Fibroblast of mammary gland (primary cell): Measurements from ENCODE around the gene NR2F2.

Source experiments
- DNase-seq: peaks from one replicate; pipeline ENCODE4 v3.0.0-alpha.2; 2010; ENCODE audit warnings: low read depth
- H3K4me3 ChIP-seq: 2 replicates; pipeline ENCODE4 v1.5.1; 2011; ENCODE audit warnings: low read depth, mild to moderate bottlenecking, low read length, moderate library complexity; ENCODE audit not compliant: control insufficient read depth
- TF ChIP-seq, protein P1 (sequence below): conservative IDR thresholded peaks from 2 replicates; pipeline ENCODE4 v1.5.1; 2011; ENCODE audit warnings: low read depth, low read length, inconsistent platforms; ENCODE audit not compliant: control insufficient read depth, insufficient read depth

NR2F2 gene

DNA sequence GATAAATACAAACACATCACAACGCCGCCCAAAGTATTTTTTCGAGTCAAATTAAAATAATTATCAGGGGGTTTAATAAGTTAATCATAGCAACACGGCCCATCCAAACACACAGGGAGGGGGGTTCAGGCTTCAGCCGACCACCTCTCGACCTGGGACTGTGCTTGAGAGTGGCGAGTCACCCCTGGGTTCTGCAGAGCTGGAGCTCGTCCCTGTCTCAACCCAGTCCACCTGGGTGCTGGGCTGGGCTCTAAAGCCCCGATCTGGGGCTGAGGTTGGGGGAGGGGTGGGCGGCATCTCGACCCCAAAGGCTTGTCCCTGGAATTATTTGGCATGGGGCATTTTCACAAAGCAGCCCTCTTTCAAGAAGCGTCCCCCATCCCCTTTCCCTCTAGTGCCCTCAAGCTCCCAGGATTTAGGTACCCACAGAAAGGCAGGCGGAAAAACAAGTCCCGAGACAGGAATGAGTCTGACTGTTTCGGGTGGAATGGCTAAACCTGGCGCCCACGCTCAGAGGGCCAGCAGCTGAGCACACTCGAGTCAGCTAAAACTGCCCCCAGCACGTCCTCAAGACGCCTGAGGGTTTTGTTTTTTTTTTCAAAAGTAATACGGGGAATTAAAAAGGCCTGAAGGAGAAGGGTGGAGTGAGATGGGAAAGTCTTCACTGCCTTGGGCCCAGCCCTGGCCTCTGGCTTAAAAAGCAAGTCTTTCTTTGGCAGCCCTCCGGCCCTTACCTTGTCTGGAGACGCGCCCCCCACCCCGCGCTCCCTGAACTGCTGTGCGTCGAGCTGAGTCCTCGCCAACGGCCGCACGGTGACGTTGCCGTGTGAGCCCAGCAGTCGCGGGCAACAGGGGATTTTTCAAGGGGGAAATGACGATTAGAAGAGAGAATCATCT lies 32.5 kb downstream of the NR2F2 start:
- no peak for DNase-seq
- TF ChIP-seq, protein P1, sequence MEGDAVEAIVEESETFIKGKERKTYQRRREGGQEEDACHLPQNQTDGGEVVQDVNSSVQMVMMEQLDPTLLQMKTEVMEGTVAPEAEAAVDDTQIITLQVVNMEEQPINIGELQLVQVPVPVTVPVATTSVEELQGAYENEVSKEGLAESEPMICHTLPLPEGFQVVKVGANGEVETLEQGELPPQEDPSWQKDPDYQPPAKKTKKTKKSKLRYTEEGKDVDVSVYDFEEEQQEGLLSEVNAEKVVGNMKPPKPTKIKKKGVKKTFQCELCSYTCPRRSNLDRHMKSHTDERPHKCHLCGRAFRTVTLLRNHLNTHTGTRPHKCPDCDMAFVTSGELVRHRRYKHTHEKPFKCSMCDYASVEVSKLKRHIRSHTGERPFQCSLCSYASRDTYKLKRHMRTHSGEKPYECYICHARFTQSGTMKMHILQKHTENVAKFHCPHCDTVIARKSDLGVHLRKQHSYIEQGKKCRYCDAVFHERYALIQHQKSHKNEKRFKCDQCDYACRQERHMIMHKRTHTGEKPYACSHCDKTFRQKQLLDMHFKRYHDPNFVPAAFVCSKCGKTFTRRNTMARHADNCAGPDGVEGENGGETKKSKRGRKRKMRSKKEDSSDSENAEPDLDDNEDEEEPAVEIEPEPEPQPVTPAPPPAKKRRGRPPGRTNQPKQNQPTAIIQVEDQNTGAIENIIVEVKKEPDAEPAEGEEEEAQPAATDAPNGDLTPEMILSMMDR, result no peak
- H3K4me3 ChIP-seq, result no peak overlapping the region

DNA sequence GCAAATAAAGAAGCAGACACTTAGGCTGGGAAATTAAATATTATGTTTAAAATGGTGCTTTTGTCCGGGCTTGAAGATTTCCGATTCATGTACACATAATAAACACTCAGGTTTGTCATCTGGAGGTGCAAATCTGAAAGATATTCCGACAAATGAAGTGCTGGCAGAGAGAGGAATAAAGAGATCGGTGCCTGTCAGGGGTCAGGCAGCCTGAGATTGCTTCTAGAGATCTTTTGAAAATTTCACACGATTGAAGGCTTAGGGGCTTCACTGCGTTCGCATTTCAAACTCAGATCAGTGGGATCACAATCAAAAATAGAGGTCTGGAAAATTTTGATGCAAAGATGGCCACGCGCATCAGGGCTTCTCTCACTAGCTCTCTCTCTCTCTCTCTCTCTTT lies 33.2 kb downstream of the NR2F2 start:
- DNase-seq, result no peak
- TF ChIP-seq, protein P1, result no peak
- no peak overlapping the region for H3K4me3 ChIP-seq

DNA sequence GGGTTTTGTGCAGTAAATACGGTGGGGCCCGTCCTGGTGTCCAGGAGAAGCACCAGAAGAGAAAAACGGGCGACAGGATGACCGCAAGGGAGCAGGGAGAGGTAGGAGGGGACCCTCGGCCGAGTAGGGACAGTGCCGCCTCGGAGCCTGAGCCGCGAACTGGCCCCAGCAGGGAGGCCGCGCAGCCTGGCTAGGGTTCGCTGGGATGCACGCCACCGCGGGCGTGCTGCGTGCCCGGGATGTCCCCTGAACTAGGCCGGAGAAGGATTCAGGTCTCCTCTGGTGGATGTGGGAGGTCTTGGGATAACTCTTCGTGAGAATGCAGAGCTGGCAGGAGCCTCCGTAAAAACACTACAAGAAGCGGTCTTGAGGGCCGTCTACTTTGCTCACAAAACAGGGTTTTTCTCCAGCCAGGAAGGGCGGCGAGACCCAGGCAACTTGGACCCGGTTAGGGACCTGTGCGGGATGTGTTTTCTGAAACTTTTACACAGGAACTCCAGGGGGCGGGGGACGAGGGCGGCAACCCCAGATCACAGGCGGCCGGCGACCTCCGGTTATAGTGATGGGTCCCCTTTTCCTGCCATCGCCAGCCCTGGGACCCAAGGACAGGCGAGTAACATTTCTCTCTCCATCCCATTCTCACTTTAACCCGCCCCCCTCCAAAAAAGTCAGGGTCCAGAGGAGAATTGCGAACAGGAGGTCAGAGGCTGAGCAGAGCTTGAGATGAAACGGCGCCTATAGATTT lies 35.5 kb downstream of the NR2F2 start:
- H3K4me3 ChIP-seq, result no peak overlapping the region
- DNase-seq, result no peak
- TF ChIP-seq, protein P1, result no peak

DNA sequence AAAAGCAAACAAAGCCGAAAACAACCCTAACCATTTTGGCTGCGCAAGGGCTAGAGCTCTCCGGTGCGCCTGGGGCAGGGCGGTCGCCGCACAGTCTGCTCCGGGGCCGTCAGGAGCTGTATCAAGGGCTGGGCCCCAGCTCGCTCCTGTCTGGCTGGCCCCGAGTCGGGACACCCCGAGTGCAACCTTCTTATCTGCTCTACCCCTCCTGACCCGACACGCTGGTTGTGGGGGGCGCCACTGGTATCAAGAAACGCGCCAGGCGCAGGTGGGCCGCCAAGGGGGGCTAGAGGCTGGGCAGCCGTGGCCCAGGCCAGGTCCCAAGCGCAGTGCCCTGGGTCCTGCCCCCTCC lies 36.0 kb downstream of the NR2F2 start:
- H3K4me3 ChIP-seq, result no peak overlapping the region
- TF ChIP-seq, protein P1, result no peak
- no peak for DNase-seq

DNA sequence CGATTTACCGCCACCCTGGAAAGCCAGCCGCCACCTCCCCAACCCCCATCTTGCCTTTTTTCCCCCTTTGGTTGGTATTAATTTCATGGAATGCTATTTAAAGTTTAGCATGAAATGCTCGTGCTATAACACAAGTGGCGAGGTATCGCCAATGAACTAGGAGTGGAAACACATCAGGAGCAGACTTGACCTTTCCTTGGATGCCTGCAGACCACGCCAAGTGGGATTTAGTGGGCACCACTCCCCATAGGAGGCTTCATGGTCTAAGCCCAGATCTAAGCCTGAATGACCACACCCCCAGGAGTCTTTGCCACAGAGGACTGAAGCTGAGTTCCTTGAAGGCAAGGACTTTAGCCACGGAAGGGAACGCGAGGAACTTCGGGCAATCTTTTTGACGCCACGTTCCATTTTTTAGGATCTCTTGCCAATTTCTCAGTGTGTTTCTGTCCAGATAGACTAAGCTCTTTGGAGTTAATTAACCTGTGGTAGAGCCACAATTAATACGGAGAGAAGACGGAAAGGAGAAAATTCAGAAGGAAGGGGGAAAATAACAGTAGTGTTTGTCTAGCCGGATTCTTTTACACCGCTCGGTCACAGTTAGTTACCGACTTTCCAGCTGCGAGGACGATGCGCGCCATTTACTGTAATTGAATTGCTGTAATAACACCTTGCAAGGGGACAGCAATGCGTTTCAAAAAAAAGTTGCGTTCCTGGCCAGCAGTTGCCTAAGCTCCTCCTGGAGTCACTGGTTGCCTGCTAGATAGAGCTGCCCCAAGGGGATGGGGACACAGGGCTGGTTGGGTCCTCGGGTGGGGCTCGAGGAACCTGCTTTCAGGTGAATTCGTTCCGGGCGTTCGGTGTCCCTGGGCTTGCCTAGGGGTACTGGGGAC lies 37.1 kb downstream of the NR2F2 start:
- DNase-seq, result no peak
- H3K4me3 ChIP-seq, result no peak overlapping the region
- TF ChIP-seq, protein P1, result no peak

DNA sequence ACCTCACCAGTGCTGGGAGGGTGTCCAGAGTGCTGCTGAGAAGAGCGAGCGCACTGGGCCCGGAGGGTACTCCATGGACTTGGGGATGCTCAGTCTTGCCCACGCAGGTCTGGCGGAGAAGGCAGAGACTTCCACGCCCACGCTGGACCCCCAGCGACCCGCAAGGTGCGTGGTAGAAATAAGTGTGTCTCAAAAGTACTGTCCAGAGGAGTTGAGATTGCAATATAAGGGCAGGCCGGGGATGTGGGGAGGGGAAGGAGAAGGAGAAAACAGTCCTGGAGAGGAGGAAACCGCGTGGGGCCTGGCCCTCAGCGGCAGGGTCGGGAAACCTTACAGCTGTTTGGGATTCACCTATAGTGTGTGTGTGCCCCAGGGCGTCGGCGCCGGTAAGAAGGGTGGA lies 38.9 kb downstream of the NR2F2 start:
- no peak overlapping the region for H3K4me3 ChIP-seq
- no peak for DNase-seq
- TF ChIP-seq, protein P1, result no peak
